GM19351 (cell line): ENCODE data around the gene ZNF683.

Experiments used
- ATAC-seq: cut with Tn5 transposase; IDR thresholded peaks from one replicate; pipeline ENCODE4 v1.9.1; 2021; ENCODE audit warnings: mild to moderate bottlenecking, moderate library complexity; ENCODE audit not compliant: unreplicated experiment

ZNF683 gene

DNA sequence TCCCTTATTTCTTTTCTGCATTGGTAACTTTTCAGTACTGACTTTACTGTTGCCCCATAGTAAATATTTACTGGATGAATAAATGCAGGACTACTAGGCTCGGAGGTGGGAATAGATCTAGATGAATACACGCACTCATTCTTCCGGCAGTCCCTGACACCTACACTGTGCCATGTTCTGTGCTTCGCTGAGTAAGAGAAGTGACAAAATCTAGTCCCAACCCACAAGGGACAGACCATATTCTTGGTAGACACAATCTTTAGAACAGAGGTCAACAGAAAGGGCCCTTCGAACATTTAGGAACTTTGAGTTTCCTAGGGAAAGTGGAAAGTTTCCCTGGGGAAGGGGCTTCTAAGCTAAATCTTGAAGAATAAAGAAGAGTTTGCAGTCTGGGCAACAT is 58.0 kb downstream of the ZNF683 start:
- no peak for ATAC-seq
